K562 (cell line): ENCODE data around the gene AASDH. TPM values are rescaled to one million over a fixed set of nuclear protein-coding genes. Genes with fewer than 3 reads are reported as not detected.

Experiments
- ATAC-seq: fragments of 200-7000 bp; cut with Tn5 transposase; 3 replicates; pipeline ENCODE4 v1.9.1; 2020; ENCODE audit warnings: moderate library complexity
- BruUV-seq: library from RNA; stranded (reverse); fragments of 400-500 nt; replicated peaks from 2 replicates; lab custom pipeline; 2021; lab: Mats Ljungman, UMichigan
- CTCF ChIA-PET: fragments of 300-600 bp; formaldehyde crosslinking; extraction: SDS; loops from one replicate; lab custom pipeline; 2021; ENCODE audit warnings: low intra/inter-chr PET ratio; lab: Yijun Ruan, JAX
- POLR2A ChIA-PET: fragments of 300-600, 350-650 bp; sonication (Branson Sonifier 250); formaldehyde crosslinking; extraction: SDS; loops from one replicate; lab custom pipeline; 2021; ENCODE audit warnings: antibody characterized with exemption, inconsistent platforms; lab: Yijun Ruan, JAX
- DNase-seq, 4 experiments: peaks; one replicate each; pipeline versions ENCODE4 v3.0.0 to v3.0.0-alpha.2; 2011 to 2018; ENCODE audit warnings: low spot score in 3 of 4, mixed read lengths in 3 of 4; ENCODE audit errors: extremely low read depth in 1 of 4
- FAIRE-seq: peaks from 2 replicates; lab custom pipeline; 2011; peaks lifted over from hg19 to GRCh38; lab: Jason Lieb, UNC
- H2AFZ ChIP-seq: 2 replicates; pipeline ENCODE4 v1.6.0; 2011; ENCODE audit warnings: low read depth, low read length, control low read depth, inconsistent platforms
- H3K27ac ChIP-seq: fragments of 200-600 bp; 3 replicates; pipeline ENCODE4 v1.8.0; 2011; ENCODE audit warnings: low read depth, mild to moderate bottlenecking, control low read depth, inconsistent platforms, low read length, moderate library complexity, mixed read lengths; ENCODE audit errors: extremely low read depth
- H3K27me3 ChIP-seq, 2 experiments: fragments of 300-600 bp in 1 of 2; 2 replicates in 1 of 2; 3 replicates in 1 of 2; pipeline versions ENCODE4 v1.6.0 to v1.8.0; 2011; ENCODE audit warnings: inconsistent platforms in 2 of 2, low read length in 2 of 2, mild to moderate bottlenecking in 1 of 2, mixed read lengths in 1 of 2, moderate library complexity in 1 of 2; ENCODE audit not compliant: control insufficient read depth in 2 of 2, insufficient read depth in 2 of 2
- H3K36me3 ChIP-seq: fragments of 300-600 bp; 3 replicates; pipeline ENCODE4 v1.8.0; 2011; ENCODE audit warnings: mild to moderate bottlenecking, low read length, inconsistent platforms; ENCODE audit not compliant: control insufficient read depth, insufficient read depth
- H3K4me1 ChIP-seq, 2 experiments: fragments of 200-600 bp in 1 of 2; replicated peaks in 1 of 2; 2 replicates in 1 of 2; 3 replicates in 1 of 2; pipeline versions ENCODE4 v1.5.1 to v1.8.0; 2011; ENCODE audit warnings: inconsistent platforms in 2 of 2, low read length in 2 of 2, mild to moderate bottlenecking in 1 of 2, mixed read lengths in 1 of 2, moderate library complexity in 1 of 2; ENCODE audit not compliant: control insufficient read depth in 2 of 2, insufficient read depth in 2 of 2
- H3K4me2 ChIP-seq: 2 replicates; pipeline ENCODE4 v1.6.1; 2011; ENCODE audit warnings: low read length, control low read depth, inconsistent platforms, mixed read lengths; ENCODE audit not compliant: insufficient read depth
- H3K4me3 ChIP-seq: fragments of 200-600 bp; sonication (generic), shearing (Covaris generic); 2 replicates; pipeline ENCODE4 v1.5.1; 2016; ENCODE audit warnings: control low read depth, inconsistent platforms
- H3K79me2 ChIP-seq: fragments of 200-600 bp; 3 replicates; pipeline ENCODE4 v1.8.0; 2011; ENCODE audit warnings: low read length, inconsistent platforms; ENCODE audit not compliant: control insufficient read depth, insufficient read depth
- H3K9ac ChIP-seq, 2 experiments: 2 replicates each; pipeline versions ENCODE4 v1.6.0 to v1.6.1; 2011; ENCODE audit warnings: low read depth in 2 of 2, low read length in 2 of 2, control low read depth in 1 of 2, inconsistent platforms in 1 of 2, mild to moderate bottlenecking in 1 of 2, mixed read lengths in 1 of 2; ENCODE audit not compliant: insufficient read depth in 1 of 2
- H3K9me1 ChIP-seq: one replicate; pipeline ENCODE4 v1.6.0; 2011; ENCODE audit warnings: inconsistent platforms, mild to moderate bottlenecking, low read length, moderate library complexity; ENCODE audit not compliant: control insufficient read depth, insufficient read depth
- H3K9me3 ChIP-seq: replicated peaks from 2 replicates; pipeline ENCODE4 v1.5.1; 2011; ENCODE audit warnings: low read depth, low read length, inconsistent platforms; ENCODE audit not compliant: control insufficient read depth, insufficient read depth
- H4K20me1 ChIP-seq: replicated peaks from 2 replicates; pipeline ENCODE4 v1.6.1; 2011; ENCODE audit warnings: low read length, inconsistent platforms, mixed read lengths; ENCODE audit not compliant: control insufficient read depth, insufficient read depth
- MEIS2 ChIP-seq: fragments of 450-650 bp; IDR thresholded peaks from 2 replicates; pipeline ENCODE4 v1.6.1; 2014; ENCODE audit warnings: mild to moderate bottlenecking; ENCODE audit not compliant: partially characterized antibody
- ZBTB2 ChIP-seq: fragments of 450-650 bp; IDR thresholded peaks from 2 replicates; pipeline ENCODE4 v1.6.1; 2016; ENCODE audit warnings: antibody characterized with exemption
- ZNF121 ChIP-seq: sonication (generic); formaldehyde crosslinking; conservative IDR thresholded peaks from 2 replicates; pipeline ENCODE4 v1.8.0; 2022; ENCODE audit warnings: missing genetic modification reagents
- WGBS: fragments of 100-300 bp; shearing (Covaris generic); methylation state at CpG from one replicate; pipeline ENCODE4 v1.1.6; 2016; ENCODE audit warnings: low coverage, mixed read lengths; ENCODE audit not compliant: insufficient coverage; ENCODE audit errors: missing lambda C conversion rate; 5-methylcytosine and 5-hydroxymethylcytosine counted together
- in situ Hi-C: fragments of 300-500 bp; cut with MboI; formaldehyde crosslinking; loops from 4 replicates; pipeline ENCODE4 v1.15.0; 2018; ENCODE audit warnings: inconsistent platforms, mixed read lengths
- intact Hi-C: fragments of 100-400 bp; cut with micrococcal nuclease; formaldehyde crosslinking; loops from 2 replicates; pipeline ENCODE4 v1.14.2; 2022
- polyA plus RNA-seq, 8 experiments: library from polyadenylated mRNA; depleted of rRNA in 4 of 8; stranded (reverse) in 5 of 8; unstranded in 3 of 8; fragments of >200 nt; fragmentation: Nextera tagmentation in 2 of 8; fragmentation: Illumina TruSeq in 1 of 8; extraction: Ambion mirVana in 2 of 8; extraction: Trizol in 1 of 8; gene quantifications; 2 replicates each; pipeline versions ENCODE4 v1.2.1 to v1.2.3, GENCODE V29; 2011 to 2014; ENCODE audit warnings: inconsistent platforms in 1 of 8, missing spikeins in 1 of 8
- total RNA-seq, 7 experiments: library from RNA; depleted of rRNA in 6 of 7; stranded (reverse); fragments of >200 nt in 6 of 7; fragmentation: Illumina TruSeq in 2 of 7; extraction: Trizol in 2 of 7; gene quantifications; 2 replicates each; pipeline versions ENCODE4 v1.2.1 to v1.2.3, GENCODE V29; 2011 to 2021; ENCODE audit warnings: low replicate concordance in 1 of 7
- TF ChIP-seq, protein P1 (sequence below), 2 experiments: fragments of 450-650 bp in 1 of 2; sonication (generic) in 1 of 2; formaldehyde crosslinking; conservative IDR thresholded peaks; 2 replicates each; pipeline versions ENCODE4 v1.4.0 to v1.8.1; 2020 to 2022; ENCODE audit warnings: mild to moderate bottlenecking in 1 of 2, missing genetic modification reagents in 1 of 2

AASDH gene
- total and polyA plus RNA-seq, 9 of the 15 experiments (the other 6 are each of a cell fraction or from before 2014, with no cell fraction given) = 8.6 to 29.7 (median 13.7) TPM

GRCh38 chr4:56417396-56417795 is 30.1 kb upstream of the AASDH start:
- BruUV-seq = no TSS peak
- H3K36me3 ChIP-seq = peaks cover 27% of the 10 kb centered on the region; the same call in 2 of the 3 replicates
- ATAC-seq (peak; percentile 54), DNase-seq (no peak), FAIRE-seq (no peak)
- peaks cover 0 to 2% of the 10 kb centered on the region in 2 experiments; a peak in 1 of 5 replicates for H3K4me1 ChIP-seq
- in situ Hi-C loops = no loop called here
- H3K9me3 ChIP-seq = no peaks in the 10 kb centered on the region
- H3K79me2 ChIP-seq = peaks cover 99% of the 10 kb centered on the region
- H3K9ac ChIP-seq = no peak overlapping the region
- POLR2A ChIA-PET = interaction anchor here (0.7 to 1.3 kb wide), 2 partner anchors 16 to 18 kb away, joined by 3 read pairs; partner anchors contain the start of gene PPAT
- H3K4me3 ChIP-seq = no peak overlapping the region
- H4K20me1 ChIP-seq = peaks cover 13% of the 10 kb centered on the region; the same call in 1 of the 2 replicates
- intact Hi-C loops = no loop called here
- WGBS = 97% methylated on average over 3 of the region's 3 CpGs
- H3K4me2 ChIP-seq = no peak overlapping the region
- CTCF ChIA-PET = no interaction called here
- no peaks in the 10 kb centered on the region for H3K9me1 ChIP-seq
- H3K27ac ChIP-seq = no peak overlapping the region
- no peak for TF ChIP-seq ZBTB2
- TF ChIP-seq ZNF121 = peak; percentile 46
- TF ChIP-seq, all 486 proteins: peak for 1
- H2AFZ ChIP-seq = no peak overlapping the region
- H3K27me3 ChIP-seq = no peaks in the 10 kb centered on the region

DNA sequence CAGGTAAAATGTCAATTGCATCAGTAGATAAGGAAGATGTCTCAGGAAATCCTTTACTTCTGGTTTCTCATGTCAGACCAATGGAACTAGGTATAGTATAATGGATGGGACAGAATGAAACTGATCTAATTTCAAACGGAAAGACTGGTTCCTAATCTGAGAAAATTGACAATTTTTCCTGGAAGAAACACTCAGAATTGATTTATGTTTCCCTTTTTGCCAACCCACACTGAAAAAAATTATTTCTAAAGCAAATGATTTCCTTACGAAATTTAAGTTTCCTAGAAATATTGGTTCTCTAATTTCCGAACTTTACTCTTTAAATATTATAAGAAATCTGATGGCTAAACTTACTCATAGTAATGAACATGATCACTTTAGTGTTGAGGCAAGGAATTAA is 29.1 kb upstream of the AASDH start:
- BruUV-seq = no TSS peak
- POLR2A ChIA-PET = interaction anchor here (1.2 kb wide), 1 partner anchor 27 kb away, joined by 3 read pairs; no protein-coding TSS in a partner anchor
- ATAC-seq = no peak
- DNase-seq = no peak
- H3K27ac ChIP-seq = no peak overlapping the region
- peaks cover 13% of the 10 kb centered on the region; the same call in 1 of the 2 replicates for H4K20me1 ChIP-seq
- 45% methylated on average over 3 of the region's 3 CpGs for WGBS
- FAIRE-seq = no peak
- H3K4me1 ChIP-seq = peaks cover 0 to 2% of the 10 kb centered on the region in 2 experiments; a peak in 1 of 5 replicates
- H3K9me3 ChIP-seq = no peaks in the 10 kb centered on the region
- no peaks in the 10 kb centered on the region for H3K9me1 ChIP-seq
- CTCF ChIA-PET = no interaction called here
- no peak overlapping the region for H3K9ac ChIP-seq
- TF ChIP-seq MEIS2 = peak; percentile 65
- TF ChIP-seq, protein P1, sequence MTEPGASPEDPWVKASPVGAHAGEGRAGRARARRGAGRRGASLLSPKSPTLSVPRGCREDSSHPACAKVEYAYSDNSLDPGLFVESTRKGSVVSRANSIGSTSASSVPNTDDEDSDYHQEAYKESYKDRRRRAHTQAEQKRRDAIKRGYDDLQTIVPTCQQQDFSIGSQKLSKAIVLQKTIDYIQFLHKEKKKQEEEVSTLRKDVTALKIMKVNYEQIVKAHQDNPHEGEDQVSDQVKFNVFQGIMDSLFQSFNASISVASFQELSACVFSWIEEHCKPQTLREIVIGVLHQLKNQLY (CRISPR knock-in tag; conservative IDR thresholded peaks at IDR 0.05) = no peak
- H3K79me2 ChIP-seq = peaks cover 99% of the 10 kb centered on the region
- H2AFZ ChIP-seq = no peak overlapping the region
- in situ Hi-C loops (no loop called here), intact Hi-C loops (no loop called here)
- H3K36me3 ChIP-seq = peaks cover 23% of the 10 kb centered on the region; the same call in 2 of the 3 replicates
- H3K4me2 ChIP-seq = no peak overlapping the region
- H3K4me3 ChIP-seq = no peak overlapping the region
- H3K27me3 ChIP-seq = no peaks in the 10 kb centered on the region
